Neural crest cell (in vitro differentiated cells): ENCODE data around the gene MYO1E. TPM values are rescaled to one million over a fixed set of nuclear protein-coding genes. Genes with fewer than 3 reads are reported as not detected.
A peak's percentile ranks its signal among the peaks of the same experiment; 100 is the strongest.

ENCODE experiments used
- DNase-seq: peaks from one replicate; pipeline ENCODE4 v3.0.0; 2021; ENCODE audit warnings: low read depth, mixed read lengths, low spot score
- H3K27ac Mint-ChIP-seq: one replicate; pipeline ENCODE4 v1.8.0; 2021; ENCODE audit warnings: mild to moderate bottlenecking, mixed read lengths; ENCODE audit not compliant: unreplicated experiment
- H3K27me3 Mint-ChIP-seq: 2 replicates; pipeline ENCODE4 v1.8.0; 2021; ENCODE audit warnings: low read depth, mild to moderate bottlenecking, mixed read lengths
- H3K36me3 Mint-ChIP-seq: 2 replicates; pipeline ENCODE4 v1.8.0; 2021; ENCODE audit warnings: low read depth, mild to moderate bottlenecking, mixed read lengths
- H3K4me1 Mint-ChIP-seq: 2 replicates; pipeline ENCODE4 v1.8.0; 2021; ENCODE audit warnings: mixed read lengths
- H3K4me3 Mint-ChIP-seq: one replicate; pipeline ENCODE4 v1.8.0; 2021; ENCODE audit warnings: mild to moderate bottlenecking, mixed read lengths
- H3K9me3 Mint-ChIP-seq: 2 replicates; pipeline ENCODE4 v1.8.0; 2021; ENCODE audit warnings: mixed read lengths
- total RNA-seq: library from RNA; stranded (reverse); gene quantifications from 2 replicates; pipeline ENCODE4 v1.2.1, GENCODE V29; 2021
- TF ChIP-seq, protein P1 (sequence below): fragments of 200-600 bp; sonication (generic); conservative IDR thresholded peaks from 2 replicates; pipeline ENCODE4 v1.5.0; 2021; ENCODE audit warnings: antibody characterized with exemption, mild to moderate bottlenecking

Gene MYO1E
- total RNA-seq, 1 donor from 2014 or later: 34.5 TPM

DNA sequence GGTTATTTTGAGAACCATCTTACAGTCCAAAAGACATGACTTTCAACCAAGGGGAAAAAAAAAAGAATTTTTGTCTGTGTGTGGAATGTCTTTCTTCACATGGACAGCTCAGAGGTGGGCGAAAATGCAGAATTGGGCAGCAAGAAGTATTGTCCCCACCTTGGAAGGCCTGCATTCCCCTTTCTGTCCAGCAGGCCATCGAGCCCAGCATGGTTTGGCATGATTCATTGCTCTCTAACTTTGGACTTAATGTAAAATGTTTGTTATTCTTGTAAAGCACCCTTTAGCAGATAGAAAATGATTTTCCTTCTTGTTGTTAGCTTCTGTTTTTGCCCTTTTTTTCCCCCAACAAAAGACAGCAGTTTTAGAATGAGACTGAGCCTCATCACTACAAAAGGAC lies 12.4 kb downstream of the MYO1E start:
- Mint-ChIP-seq H3K4me3 (no peak overlapping the region), H3K36me3 (no peaks in the 10 kb centered on the region), H3K27me3 (no peaks in the 10 kb centered on the region), H3K9me3 (peaks cover 2% of the 10 kb centered on the region), H3K27ac (no peak overlapping the region), H3K4me1 (peaks cover under 1% of the 10 kb centered on the region)
- TF ChIP-seq, protein P1, sequence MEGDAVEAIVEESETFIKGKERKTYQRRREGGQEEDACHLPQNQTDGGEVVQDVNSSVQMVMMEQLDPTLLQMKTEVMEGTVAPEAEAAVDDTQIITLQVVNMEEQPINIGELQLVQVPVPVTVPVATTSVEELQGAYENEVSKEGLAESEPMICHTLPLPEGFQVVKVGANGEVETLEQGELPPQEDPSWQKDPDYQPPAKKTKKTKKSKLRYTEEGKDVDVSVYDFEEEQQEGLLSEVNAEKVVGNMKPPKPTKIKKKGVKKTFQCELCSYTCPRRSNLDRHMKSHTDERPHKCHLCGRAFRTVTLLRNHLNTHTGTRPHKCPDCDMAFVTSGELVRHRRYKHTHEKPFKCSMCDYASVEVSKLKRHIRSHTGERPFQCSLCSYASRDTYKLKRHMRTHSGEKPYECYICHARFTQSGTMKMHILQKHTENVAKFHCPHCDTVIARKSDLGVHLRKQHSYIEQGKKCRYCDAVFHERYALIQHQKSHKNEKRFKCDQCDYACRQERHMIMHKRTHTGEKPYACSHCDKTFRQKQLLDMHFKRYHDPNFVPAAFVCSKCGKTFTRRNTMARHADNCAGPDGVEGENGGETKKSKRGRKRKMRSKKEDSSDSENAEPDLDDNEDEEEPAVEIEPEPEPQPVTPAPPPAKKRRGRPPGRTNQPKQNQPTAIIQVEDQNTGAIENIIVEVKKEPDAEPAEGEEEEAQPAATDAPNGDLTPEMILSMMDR: peak; percentile 50
- DNase-seq: no peak

GRCh38 chr15:59355730-59356129 lies 16.9 kb downstream of the MYO1E start:
- no peak overlapping the region for H3K27ac Mint-ChIP-seq
- H3K4me3 Mint-ChIP-seq: no peak overlapping the region
- peaks cover 6% of the 10 kb centered on the region for H3K4me1 Mint-ChIP-seq
- DNase-seq: no peak
- TF ChIP-seq, protein P1: no peak
- no peaks in the 10 kb centered on the region for H3K36me3 Mint-ChIP-seq
- H3K9me3 Mint-ChIP-seq: peaks cover 2% of the 10 kb centered on the region
- H3K27me3 Mint-ChIP-seq: no peaks in the 10 kb centered on the region

- Mint-ChIP-seq H3K4me3 (no peak overlapping the region), H3K27me3 (no peaks in the 10 kb centered on the region)
- DNase-seq: no peak
These were observed 18.1 kb downstream of the MYO1E start for GRCh38 chr15:59354417-59355031.

GRCh38 chr15:59353994-59354416 lies 18.7 kb downstream of the MYO1E start:
- no peak overlapping the region for H3K27ac Mint-ChIP-seq
- peaks cover 2% of the 10 kb centered on the region for H3K9me3 Mint-ChIP-seq
- peaks cover 6% of the 10 kb centered on the region for H3K4me1 Mint-ChIP-seq
- H3K4me3 Mint-ChIP-seq: no peak overlapping the region
- no peak for DNase-seq
- H3K36me3 Mint-ChIP-seq: no peaks in the 10 kb centered on the region
- H3K27me3 Mint-ChIP-seq: no peaks in the 10 kb centered on the region
- TF ChIP-seq, protein P1: no peak

More at GRCh38 chr15:59354417-59355031, 18.1 kb downstream of the MYO1E start:
- Mint-ChIP-seq H3K4me1 (peaks cover 6% of the 10 kb centered on the region), H3K27ac (no peak overlapping the region), H3K36me3 (no peaks in the 10 kb centered on the region), H3K9me3 (peaks cover 2% of the 10 kb centered on the region)
- TF ChIP-seq, protein P1: no peak

DNA sequence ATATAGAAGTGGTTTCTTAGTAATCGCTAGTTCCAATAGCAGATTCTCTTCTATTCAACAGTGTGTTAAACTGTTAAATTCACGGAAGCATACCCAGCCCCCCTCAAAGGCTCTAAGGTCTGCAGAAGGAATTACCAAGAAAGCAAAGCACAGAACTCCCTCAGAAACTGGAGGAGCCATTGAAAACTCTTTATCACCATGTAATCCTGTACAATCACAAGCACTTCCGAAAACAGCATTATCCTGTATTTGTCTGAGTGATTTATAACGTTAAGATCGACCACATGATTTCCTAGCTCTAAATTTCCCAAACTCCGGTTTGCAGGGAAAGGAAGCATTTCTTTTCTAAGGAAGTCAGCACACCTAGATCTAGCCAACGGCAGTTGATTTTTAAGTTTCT lies 20.0 kb downstream of the MYO1E start:
- TF ChIP-seq, protein P1: no peak
- Mint-ChIP-seq H3K36me3 (no peaks in the 10 kb centered on the region), H3K27me3 (no peaks in the 10 kb centered on the region), H3K4me1 (peaks cover 6% of the 10 kb centered on the region), H3K9me3 (no peaks in the 10 kb centered on the region), H3K27ac (no peak overlapping the region), H3K4me3 (no peak overlapping the region)
- DNase-seq: no peak
